ENCODE measurements around the gene TCEA3. TPM values are rescaled to one million over a fixed set of nuclear protein-coding genes. Genes with fewer than 3 reads are reported as not detected.

TCEA3 gene
- total RNA-seq, 2 donors from 2014 or later: 110 to 140 TPM

DNA sequence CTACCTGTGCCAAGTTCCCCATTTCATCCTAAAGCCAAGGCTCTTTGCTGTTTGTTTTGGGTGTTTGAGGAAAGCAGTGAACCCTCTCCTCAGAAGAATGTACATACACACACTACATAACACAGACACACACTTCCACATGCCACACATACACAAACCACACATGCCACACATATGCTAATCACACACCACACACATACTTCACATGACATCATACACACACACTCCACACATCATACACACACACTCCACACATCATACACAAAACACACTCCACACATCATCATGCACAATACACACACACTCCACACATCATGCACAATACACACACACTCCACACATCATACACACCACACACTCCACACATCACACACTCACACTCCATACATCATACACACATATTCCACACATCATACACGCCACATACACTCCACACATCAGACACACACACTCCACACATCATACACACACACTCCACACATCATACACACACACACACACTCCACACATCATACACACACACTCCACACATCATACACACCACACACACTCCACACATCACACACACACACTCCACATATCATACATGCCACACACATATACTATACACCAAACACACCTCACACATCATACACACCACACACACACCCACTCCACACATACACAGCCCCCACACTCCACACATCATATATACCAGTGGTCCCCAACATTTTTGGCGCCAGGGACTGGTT lies 32.3 kb downstream of the TCEA3 start:
- Histone ChIP-seq H3K27ac (peak overlapping the region in 1 of 4 donors; percentile 8), H3K9me3 (no peaks in the 10 kb centered on the region), H3K4me3 (no peak overlapping the region), H3K36me3 (replicated peaks in 1 of 2; ENCODE audit: insufficient read depth in 1 of 2, low read depth in 2 of 2) (peaks cover 0 to 4% of the 10 kb centered on the region in 2 donors), H3K27me3 (no peaks in the 10 kb centered on the region), H3K4me1 (peaks cover 32% of the 10 kb centered on the region)
- intact Hi-C loops (cut with DNase I): no loop called here
- ATAC-seq: no peak
- TF ChIP-seq POLR2A (IDR thresholded peaks at IDR 0.05): no peak
- no peak for TF ChIP-seq CTCF (IDR thresholded peaks at IDR 0.05)
- no peak for DNase-seq
- 63 to 82% methylated on average over 2 of the region's 2 CpGs for WGBS, 2 donors

GRCh38 chr1:23389837-23390321 lies 34.7 kb downstream of the TCEA3 start:
- TF ChIP-seq CTCF (IDR thresholded peaks at IDR 0.05) (no peak), POLR2A (IDR thresholded peaks at IDR 0.05) (no peak)
- Histone ChIP-seq H3K9me3 (no peaks in the 10 kb centered on the region), H3K27ac (peak overlapping the region in 1 of 4 donors; percentile 15), H3K36me3 (replicated peaks in 1 of 2; ENCODE audit: insufficient read depth in 1 of 2, low read depth in 2 of 2) (peaks cover 0 to 3% of the 10 kb centered on the region in 2 donors), H3K27me3 (no peaks in the 10 kb centered on the region), H3K4me3 (no peak overlapping the region), H3K4me1 (peaks cover 24% of the 10 kb centered on the region)
- intact Hi-C loops (cut with DNase I): no loop called here
- DNase-seq: no peak
- WGBS, 2 donors: 77 to 79% methylated on average over 9 of the region's 9 CpGs
- ATAC-seq: no peak

- TF ChIP-seq CTCF (IDR thresholded peaks at IDR 0.05) (no peak), POLR2A (IDR thresholded peaks at IDR 0.05) (no peak)
- Histone ChIP-seq H3K27ac (no peak overlapping the region), H3K4me3 (no peak overlapping the region), H3K9me3 (no peaks in the 10 kb centered on the region), H3K27me3 (no peaks in the 10 kb centered on the region), H3K36me3 (replicated peaks in 1 of 2; ENCODE audit: insufficient read depth in 1 of 2, low read depth in 2 of 2) (peaks cover 3 to 12% of the 10 kb centered on the region in 2 donors), H3K4me1 (peaks cover 16% of the 10 kb centered on the region)
- 83 to 96% methylated on average over 8 of the region's 8 CpGs for WGBS, 2 donors
- intact Hi-C loops (cut with DNase I): no loop called here
- ATAC-seq (no peak), DNase-seq (no peak)
Measured at GRCh38 chr1:23387494-23387893, 37.1 kb downstream of the TCEA3 start.

DNA sequence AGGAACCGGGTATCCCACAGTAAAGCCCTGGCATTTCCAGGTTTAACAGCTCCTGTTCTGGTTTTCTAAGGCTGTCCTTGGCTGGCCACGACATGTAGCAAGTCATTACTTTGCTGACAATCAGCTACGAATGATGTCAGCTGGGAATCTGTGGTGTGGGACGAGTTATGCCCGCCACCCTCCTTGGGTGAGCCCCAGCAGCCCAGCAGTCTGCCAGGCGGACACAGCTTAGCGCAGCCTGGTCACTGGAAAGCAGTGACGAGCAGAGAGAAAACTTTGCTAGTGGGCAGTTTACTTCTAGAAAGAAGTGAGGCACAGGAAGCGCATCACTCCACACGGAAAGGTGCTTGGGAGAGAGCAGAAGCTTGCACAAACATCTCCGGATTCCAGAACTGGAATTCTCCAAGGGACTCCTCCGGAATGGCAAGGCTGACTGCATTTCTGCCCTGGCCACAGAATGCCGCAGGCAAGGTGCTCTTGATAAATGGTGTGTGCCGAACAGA lies 39.4 kb downstream of the TCEA3 start:
- TF ChIP-seq POLR2A (IDR thresholded peaks at IDR 0.05): no peak
- TF ChIP-seq CTCF (IDR thresholded peaks at IDR 0.05): no peak

More for the DNA sequence above, 39.4 kb downstream of the TCEA3 start:
- no peaks in the 10 kb centered on the region for H3K9me3 ChIP-seq
- H3K4me1 ChIP-seq: peaks cover 9% of the 10 kb centered on the region
- peaks cover 3 to 17% of the 10 kb centered on the region in 2 donors for H3K36me3 ChIP-seq (replicated peaks in 1 of 2; ENCODE audit: insufficient read depth in 1 of 2, low read depth in 2 of 2)
- WGBS, 2 donors: 83 to 93% methylated on average over 9 to 14 of the region's 14 CpGs
- no peaks in the 10 kb centered on the region for H3K27me3 ChIP-seq
- intact Hi-C loops (cut with DNase I): no loop called here
- peak overlapping the region in 1 of 4 donors; percentile 0 for H3K27ac ChIP-seq
- H3K4me3 ChIP-seq: no peak overlapping the region
- ATAC-seq (no peak), DNase-seq (no peak)

All from body of pancreas (tissue), 4 donors.